GM12892 (cell line): ENCODE data around the gene GANC.

ENCODE experiments used
- POLR2A ChIP-seq: IDR thresholded peaks from 2 replicates; pipeline ENCODE4 v1.6.1; 2011; ENCODE audit warnings: low read depth, low read length, control low read depth
- POLR2AphosphoS5 ChIP-seq: IDR thresholded peaks from 2 replicates; pipeline ENCODE4 v1.6.1; 2011; ENCODE audit warnings: low read depth, low read length, control low read depth

DNA sequence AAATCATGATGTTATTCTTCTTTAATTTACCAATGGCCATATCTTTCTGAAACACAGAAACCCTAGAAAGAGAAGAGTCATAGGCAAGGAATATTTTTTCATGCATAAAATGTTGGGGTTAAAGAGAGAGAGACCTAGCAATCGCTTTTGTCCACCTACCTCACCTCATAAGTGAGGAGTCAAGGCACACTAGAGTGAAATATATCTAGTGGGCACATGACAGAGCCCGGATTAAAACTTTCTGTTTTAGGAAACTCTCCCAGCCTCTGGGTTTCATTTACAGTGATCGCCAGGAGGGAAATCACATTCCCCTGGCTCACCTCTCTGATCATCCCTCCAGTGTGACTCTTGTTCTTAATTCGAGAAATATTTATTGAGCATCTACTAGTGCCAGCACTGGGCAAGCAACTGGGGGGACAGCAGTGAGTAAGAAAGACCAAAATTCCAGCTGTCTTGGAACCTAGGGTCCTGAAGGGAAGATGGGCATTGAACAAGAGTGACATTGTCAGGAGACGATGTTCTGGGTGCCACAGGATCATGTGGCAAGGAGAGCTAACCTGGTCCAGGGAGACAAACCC is 87.6 kb downstream of the GANC start:
- TF ChIP-seq POLR2AphosphoS5, result no peak
- TF ChIP-seq POLR2A, result no peak
